Stimulated activated CD4-positive, alpha-beta T cell treated with anti-CD3 and anti-CD28 coated beads, Interleukin-1b, Interleukin-23, amount 100 ng/mL, for 4 hours (primary cell): ENCODE results near the gene MEAK7.

Experiments used
- DNase-seq, 2 donors: peaks; one replicate each; pipeline ENCODE4 v3.0.0-alpha.2; 2020; ENCODE audit warnings: low read depth in 2 of 2

MEAK7 gene

GRCh38 chr16:84487358-84487757 is 17.1 kb downstream of the MEAK7 start:
- no peak for DNase-seq

DNA sequence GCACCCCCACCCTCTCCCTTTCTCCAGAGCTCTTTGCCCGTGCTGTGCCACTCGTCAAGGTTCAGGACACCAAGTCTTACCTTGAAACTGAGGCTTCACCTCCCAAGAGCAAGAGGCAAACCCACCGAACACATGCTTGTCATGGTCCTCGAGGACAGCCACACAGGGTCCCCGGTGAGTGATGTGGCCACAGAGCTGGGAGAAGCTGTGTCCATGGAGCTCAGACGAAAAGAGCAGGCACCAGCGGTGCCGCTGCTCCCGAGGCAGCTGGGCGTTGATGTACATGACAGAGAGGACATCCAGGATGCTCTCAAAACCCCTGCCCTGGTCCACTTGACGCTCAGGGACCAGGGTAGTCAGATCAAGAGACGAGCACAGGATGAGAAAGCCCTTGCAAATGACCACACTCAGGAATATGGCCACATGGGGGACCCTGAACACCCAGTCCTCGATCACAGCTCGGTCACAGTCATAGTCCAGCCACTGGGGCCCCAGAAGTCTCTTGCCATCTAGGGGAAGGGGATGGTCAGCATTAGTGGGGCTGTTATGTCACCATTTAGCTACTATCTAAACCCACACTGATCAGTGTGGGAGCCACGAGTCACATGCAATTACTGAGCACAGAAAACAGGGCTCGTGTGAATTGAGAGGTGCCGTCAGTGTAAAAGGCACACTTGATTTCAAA is 17.8 kb downstream of the MEAK7 start:
- DNase-seq: no peak

- DNase-seq: no peak
Observed at GRCh38 chr16:84486126-84486525, 18.3 kb downstream of the MEAK7 start.

DNA sequence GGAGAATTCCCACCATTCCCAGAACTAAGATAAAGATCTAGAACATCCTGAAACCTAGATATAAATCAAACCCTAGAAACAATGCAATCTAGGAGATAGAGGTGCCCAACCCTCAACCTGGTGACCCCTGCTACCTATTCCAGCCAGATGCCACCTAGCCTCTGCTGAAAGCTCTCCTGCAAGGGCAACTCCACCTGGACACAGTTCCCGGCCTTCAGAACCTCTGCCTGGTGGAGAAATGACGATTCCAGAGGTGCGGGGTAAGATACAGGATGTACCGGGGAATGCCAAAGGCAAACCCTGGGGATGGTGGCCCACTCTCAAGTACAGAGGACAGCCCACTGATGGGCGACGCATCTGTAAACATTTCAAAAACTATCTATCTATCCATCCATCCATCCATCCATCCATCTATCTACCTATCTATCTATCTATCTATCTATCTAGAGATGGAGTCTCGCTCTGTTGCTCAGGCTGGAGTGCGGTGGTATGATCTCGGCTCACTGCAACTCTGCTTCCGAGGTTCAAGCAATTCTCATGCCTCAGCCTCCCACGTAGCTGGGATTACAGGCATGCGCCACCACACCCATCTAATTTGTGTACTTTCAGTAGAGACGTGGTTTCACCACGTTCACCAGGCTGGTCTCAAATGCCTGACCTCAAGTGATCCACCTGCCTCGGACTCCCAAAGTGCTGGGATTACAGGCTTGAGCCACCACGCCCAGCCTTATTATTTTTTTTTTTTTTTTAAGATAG is 19.0 kb downstream of the MEAK7 start:
- DNase-seq: no peak

DNA sequence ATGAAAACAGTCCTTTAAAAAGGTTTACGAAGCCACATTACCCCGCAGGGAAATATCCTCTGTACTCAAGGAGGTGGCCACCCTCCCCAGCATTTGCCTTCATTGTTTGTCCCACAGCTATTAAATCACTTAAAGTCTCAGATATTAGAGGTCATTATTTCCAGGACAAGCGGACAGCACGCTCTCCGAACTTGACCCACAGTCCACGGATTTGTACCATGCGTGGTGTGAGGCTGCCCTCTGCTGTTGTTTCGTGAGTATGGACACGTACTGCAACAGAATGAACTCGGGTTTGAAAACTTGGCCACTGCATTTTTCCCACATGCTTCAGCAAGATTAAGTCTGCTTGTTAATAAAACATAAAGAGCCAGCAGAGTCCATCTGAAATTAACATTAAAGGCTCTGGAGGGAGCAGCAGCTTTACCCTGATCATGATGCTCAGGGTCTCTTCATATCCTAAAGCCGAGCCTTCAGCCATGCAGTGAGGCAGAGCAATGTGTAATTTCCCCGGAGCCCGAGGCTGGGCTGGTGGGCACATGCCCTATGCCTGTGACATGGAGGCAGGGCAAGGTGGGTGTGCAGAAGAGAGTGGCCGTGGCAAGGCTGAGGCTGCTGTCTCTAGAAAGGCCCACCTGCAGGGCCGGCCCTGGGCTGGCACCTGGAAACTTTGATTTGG is 19.7 kb downstream of the MEAK7 start:
- DNase-seq: no peak

DNA sequence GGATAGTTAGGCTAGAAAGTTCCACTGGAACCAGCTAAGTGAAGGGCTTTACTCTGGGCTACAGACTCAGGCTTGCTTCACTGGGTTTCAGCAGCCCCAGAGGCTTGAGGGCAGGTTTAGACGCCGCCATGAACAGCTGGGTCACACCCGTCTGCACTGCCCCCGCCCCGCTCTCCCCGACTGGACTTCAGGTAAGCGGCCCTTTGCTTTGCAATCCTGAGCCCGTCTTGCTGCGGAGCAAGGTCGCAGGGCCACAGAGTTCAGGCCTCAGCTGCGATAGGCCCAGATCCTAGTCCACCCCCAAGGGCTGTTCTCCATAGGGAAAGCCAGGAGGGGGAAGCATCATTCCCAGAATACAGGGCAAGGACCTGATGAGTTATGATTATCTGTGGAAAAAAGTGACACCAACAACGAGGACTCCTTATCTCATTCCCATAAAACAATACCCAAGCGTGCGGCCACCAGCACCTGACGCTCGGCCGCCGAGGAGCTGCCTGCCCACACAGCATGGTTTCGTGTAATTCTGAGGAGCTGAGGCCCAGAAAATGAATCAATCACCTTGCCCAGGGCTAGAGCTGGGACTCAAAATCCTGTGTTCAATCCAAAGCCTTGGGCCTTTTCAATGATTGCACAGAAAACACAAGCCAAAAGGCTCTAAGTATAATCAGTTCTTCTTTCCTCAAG is 20.4 kb downstream of the MEAK7 start:
- DNase-seq: no peak

GRCh38 chr16:84482951-84483881 is 21.2 kb downstream of the MEAK7 start:
- DNase-seq: no peak

GRCh38 chr16:84482001-84482891 is 22.2 kb downstream of the MEAK7 start:
- no peak for DNase-seq

GRCh38 chr16:84481051-84481735 is 23.3 kb downstream of the MEAK7 start:
- DNase-seq: no peak

GRCh38 chr16:84479716-84480450 is 24.6 kb downstream of the MEAK7 start:
- DNase-seq: no peak

GRCh38 chr16:84478172-84478947 is 26.1 kb downstream of the MEAK7 start:
- DNase-seq: no peak

GRCh38 chr16:84477661-84478060 is 26.8 kb downstream of the MEAK7 start:
- DNase-seq: no peak

DNA sequence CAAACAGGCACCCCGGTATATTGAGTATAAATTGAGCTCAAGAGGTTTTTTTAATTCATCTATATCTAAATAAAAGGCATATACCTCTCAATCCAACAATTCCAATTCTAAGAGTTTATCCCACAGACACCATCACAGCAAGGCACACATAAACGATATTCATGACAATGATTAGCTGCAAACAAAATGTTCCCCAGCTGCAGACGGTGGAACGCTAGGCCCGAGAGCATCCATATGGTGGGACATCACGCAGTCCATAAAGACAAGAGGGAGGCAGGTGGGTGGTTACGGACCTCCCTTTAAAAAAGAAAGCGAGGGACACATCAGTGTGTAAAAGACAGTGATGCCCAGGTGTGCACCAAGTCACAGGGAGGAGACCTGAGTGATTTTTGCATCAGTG is 28.1 kb downstream of the MEAK7 start:
- DNase-seq: no peak

GRCh38 chr16:84475643-84476240 is 28.7 kb downstream of the MEAK7 start:
- DNase-seq: no peak

DNA sequence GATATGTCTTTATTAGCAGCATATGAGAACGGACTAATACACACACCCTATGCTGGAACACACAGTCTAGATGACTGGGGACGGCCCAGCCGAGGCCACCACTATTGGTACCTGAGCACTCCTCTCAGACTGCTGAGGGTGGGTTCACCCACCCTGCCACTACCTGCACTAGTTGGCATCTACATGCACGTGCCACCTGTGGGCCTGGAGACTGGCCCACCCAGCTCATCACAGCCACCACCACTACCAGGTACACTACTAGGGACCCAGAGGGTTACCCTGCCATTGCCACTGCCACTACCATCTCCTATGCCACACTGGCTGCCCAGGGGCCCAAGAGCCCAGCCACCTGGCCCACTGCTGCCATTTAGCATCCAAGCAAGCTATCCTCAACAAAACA is 32.5 kb downstream of the MEAK7 start:
- DNase-seq: no peak

GRCh38 chr16:84471316-84471715 is 33.1 kb downstream of the MEAK7 start:
- DNase-seq: no peak

DNA sequence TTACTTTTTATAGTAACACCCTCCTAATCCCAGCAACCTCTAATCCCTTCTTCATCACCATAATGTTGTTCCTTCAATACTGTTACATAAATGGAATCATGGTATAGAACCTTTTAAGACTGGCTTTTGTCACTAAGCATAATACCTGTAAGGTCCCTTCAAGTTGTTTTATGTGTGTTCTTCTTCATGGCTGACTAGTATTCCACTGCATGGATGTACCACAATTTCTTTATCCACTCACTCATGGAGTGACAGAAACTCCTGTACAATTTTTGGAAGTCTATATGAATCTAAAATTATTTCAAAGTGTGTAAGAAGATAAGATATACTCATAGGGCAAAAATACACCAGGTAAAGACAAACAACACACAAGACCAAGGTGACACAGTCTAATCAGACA is 36.8 kb downstream of the MEAK7 start:
- no peak for DNase-seq

DNA sequence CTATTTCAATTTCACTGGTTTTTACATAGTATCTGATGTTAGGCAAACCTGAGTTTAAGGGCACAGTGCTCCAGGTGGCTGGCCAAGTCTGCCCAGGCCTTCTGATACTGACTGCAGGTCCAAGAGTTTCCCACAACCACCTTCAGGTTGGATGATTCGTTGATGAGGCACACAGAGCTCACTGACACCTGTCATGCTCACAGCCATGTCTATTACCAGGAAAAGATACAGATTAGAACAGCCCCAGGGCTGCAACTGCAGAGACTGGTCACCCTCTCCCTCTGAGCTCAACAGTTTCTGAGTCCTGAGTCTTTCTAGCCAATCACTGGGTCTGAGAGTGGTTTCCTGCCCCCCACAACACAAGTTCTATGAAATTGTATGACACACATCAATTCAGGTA is 37.2 kb downstream of the MEAK7 start:
- no peak for DNase-seq
